ENCODE data around the gene SGK1. TPM values are rescaled to one million over a fixed set of nuclear protein-coding genes. Genes with fewer than 3 reads are reported as not detected.

Gene SGK1
- total RNA-seq, 1 experiment from 2014 or later: 95.2 TPM

GRCh38 chr6:134351615-134352474 lies 33.9 kb upstream of the SGK1 start:
- CTCF ChIA-PET: no interaction called here
- ATAC-seq (no peak), DNase-seq (no peak)
- intact Hi-C loops (cut with micrococcal nuclease): no loop called here
- H3K4me2 ChIP-seq (ENCODE audit: low read length): no peak overlapping the region
- H3F3A ChIP-seq (ENCODE audit: low read length, unreplicated experiment): no peaks in the 10 kb centered on the region
- no peak overlapping the region for H3K4me3 ChIP-seq (ENCODE audit: low read length)
- no peak overlapping the region for H2AFZ ChIP-seq (ENCODE audit: low read length)
- no peaks in the 10 kb centered on the region for H3K36me3 ChIP-seq (ENCODE audit: low read depth, low read length)
- POLR2A ChIA-PET (ENCODE audit: unreplicated experiment): no interaction called here
- TF ChIP-seq EZH2phosphoT487 (IDR thresholded peaks at IDR 0.05; ENCODE audit: borderline replicate concordance, low read length) (no peak), EZH2 (IDR thresholded peaks at IDR 0.05; ENCODE audit: low read length, unreplicated experiment) (no peak)
- TF ChIP-seq, protein P1, sequence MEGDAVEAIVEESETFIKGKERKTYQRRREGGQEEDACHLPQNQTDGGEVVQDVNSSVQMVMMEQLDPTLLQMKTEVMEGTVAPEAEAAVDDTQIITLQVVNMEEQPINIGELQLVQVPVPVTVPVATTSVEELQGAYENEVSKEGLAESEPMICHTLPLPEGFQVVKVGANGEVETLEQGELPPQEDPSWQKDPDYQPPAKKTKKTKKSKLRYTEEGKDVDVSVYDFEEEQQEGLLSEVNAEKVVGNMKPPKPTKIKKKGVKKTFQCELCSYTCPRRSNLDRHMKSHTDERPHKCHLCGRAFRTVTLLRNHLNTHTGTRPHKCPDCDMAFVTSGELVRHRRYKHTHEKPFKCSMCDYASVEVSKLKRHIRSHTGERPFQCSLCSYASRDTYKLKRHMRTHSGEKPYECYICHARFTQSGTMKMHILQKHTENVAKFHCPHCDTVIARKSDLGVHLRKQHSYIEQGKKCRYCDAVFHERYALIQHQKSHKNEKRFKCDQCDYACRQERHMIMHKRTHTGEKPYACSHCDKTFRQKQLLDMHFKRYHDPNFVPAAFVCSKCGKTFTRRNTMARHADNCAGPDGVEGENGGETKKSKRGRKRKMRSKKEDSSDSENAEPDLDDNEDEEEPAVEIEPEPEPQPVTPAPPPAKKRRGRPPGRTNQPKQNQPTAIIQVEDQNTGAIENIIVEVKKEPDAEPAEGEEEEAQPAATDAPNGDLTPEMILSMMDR (conservative IDR thresholded peaks at IDR 0.05; ENCODE audit: low read depth, low read length): no peak
- no peaks in the 10 kb centered on the region for H3K27me3 ChIP-seq (ENCODE audit: low read length)
- no peaks in the 10 kb centered on the region for H3K4me1 ChIP-seq (ENCODE audit: insufficient read depth, low read length)
- H3K79me2 ChIP-seq (ENCODE audit: low read length): no peaks in the 10 kb centered on the region
- no TSS peak for BruUV-seq (replicated peaks)
- no peaks in the 10 kb centered on the region for H4K20me1 ChIP-seq (ENCODE audit: low read length)
- no peak overlapping the region for H3K9ac ChIP-seq (ENCODE audit: low read length)
- no peak overlapping the region for H3K27ac ChIP-seq (ENCODE audit: low read length)
- no peaks in the 10 kb centered on the region for H3K9me3 ChIP-seq (ENCODE audit: low read length)
- no peaks in the 10 kb centered on the region for H3K9me2 ChIP-seq (replicated peaks; ENCODE audit: low read length)

- intact Hi-C loops (cut with micrococcal nuclease): no loop called here
- Histone ChIP-seq H3F3A (ENCODE audit: low read length, unreplicated experiment) (no peaks in the 10 kb centered on the region), H3K9me2 (replicated peaks; ENCODE audit: low read length) (no peaks in the 10 kb centered on the region), H3K27me3 (ENCODE audit: low read length) (no peaks in the 10 kb centered on the region), H3K27ac (ENCODE audit: low read length) (no peak overlapping the region), H2AFZ (ENCODE audit: low read length) (no peak overlapping the region), H4K20me1 (ENCODE audit: low read length) (no peaks in the 10 kb centered on the region), H3K9me3 (ENCODE audit: low read length) (no peaks in the 10 kb centered on the region), H3K79me2 (ENCODE audit: low read length) (no peaks in the 10 kb centered on the region), H3K4me1 (ENCODE audit: insufficient read depth, low read length) (no peaks in the 10 kb centered on the region), H3K4me3 (ENCODE audit: low read length) (no peak overlapping the region), H3K9ac (ENCODE audit: low read length) (no peak overlapping the region), H3K4me2 (ENCODE audit: low read length) (no peak overlapping the region), H3K36me3 (ENCODE audit: low read depth, low read length) (no peaks in the 10 kb centered on the region)
- BruUV-seq (replicated peaks): no TSS peak
- ChIA-PET CTCF (interaction anchor here (0.6 kb wide), 1 partner anchor 12 kb away, joined by 3 read pairs; no protein-coding TSS in a partner anchor), POLR2A (ENCODE audit: unreplicated experiment) (no interaction called here)
- DNase-seq (no peak), ATAC-seq (no peak)
- TF ChIP-seq EZH2phosphoT487 (IDR thresholded peaks at IDR 0.05; ENCODE audit: borderline replicate concordance, low read length) (no peak), EZH2 (IDR thresholded peaks at IDR 0.05; ENCODE audit: low read length, unreplicated experiment) (no peak)
- TF ChIP-seq, protein P1 (conservative IDR thresholded peaks at IDR 0.05; ENCODE audit: low read depth, low read length): no peak
These were observed 30.2 kb upstream of the SGK1 start for GRCh38 chr6:134347885-134348805.
